SJSA1 (cell line): Measurements from ENCODE around the gene APCDD1L. TPM values are rescaled to one million over a fixed set of nuclear protein-coding genes. Genes with fewer than 3 reads are reported as not detected.
"Not testable (repeated sequence)": the region's sequence is repeated elsewhere in the genome, so short reads cannot be mapped to it uniquely, and the experiment has no call there.

Experiments
- DNase-seq, 2 experiments: peaks; one replicate each; pipeline ENCODE4 v3.0.0-alpha.2; 2015 to 2020; ENCODE audit warnings: low spot score in 2 of 2, low read depth in 1 of 2
- H3K27ac ChIP-seq: fragments of 250-450 bp; sonication (Bioruptor Pico); 2 replicates; pipeline ENCODE4 v1.5.1; 2020; ENCODE audit warnings: mild to moderate bottlenecking, moderate library complexity
- H3K27me3 ChIP-seq: fragments of 250-450 bp; sonication (Bioruptor Pico); replicated peaks from 2 replicates; pipeline ENCODE4 v1.5.1; 2020; ENCODE audit warnings: mild to moderate bottlenecking, moderate library complexity
- H3K36me3 ChIP-seq: fragments of 250-450 bp; sonication (Bioruptor Pico); 2 replicates; pipeline ENCODE4 v1.5.1; 2020; ENCODE audit warnings: mild to moderate bottlenecking
- H3K4me1 ChIP-seq: fragments of 250-450 bp; sonication (Bioruptor Pico); replicated peaks from 2 replicates; pipeline ENCODE4 v1.6.1; 2021; ENCODE audit warnings: mild to moderate bottlenecking
- H3K4me3 ChIP-seq: fragments of 250-450 bp; sonication (Bioruptor Pico); 2 replicates; pipeline ENCODE4 v1.5.1; 2020; ENCODE audit warnings: mild to moderate bottlenecking
- H3K9me3 ChIP-seq: fragments of 250-450 bp; sonication (Bioruptor Pico); replicated peaks from 2 replicates; pipeline ENCODE4 v1.5.1; 2020; ENCODE audit warnings: mild to moderate bottlenecking
- total RNA-seq: library from RNA; depleted of rRNA; stranded (reverse); fragments of >200 nt; shearing (Covaris generic); gene quantifications from 2 replicates; pipeline ENCODE4 v1.2.3, GENCODE V29; 2014

APCDD1L gene
- total RNA-seq, 1 experiment from 2014 or later = 0.24 TPM

GRCh38 chr20:58549231-58550209 lies 34.3 kb upstream of the APCDD1L start:
- no peak overlapping the region for H3K4me3 ChIP-seq
- H3K36me3 ChIP-seq = no peaks in the 10 kb centered on the region
- peak overlapping the region; percentile 57 for H3K27ac ChIP-seq
- H3K4me1 ChIP-seq = peaks cover 64% of the 10 kb centered on the region
- H3K9me3 ChIP-seq = no peaks in the 10 kb centered on the region
- H3K27me3 ChIP-seq = no peaks in the 10 kb centered on the region
- DNase-seq = peak in 1 of 2 experiments; percentile 36

- Histone ChIP-seq H3K27ac (peak overlapping the region; percentile 39), H3K27me3 (no peaks in the 10 kb centered on the region), H3K9me3 (no peaks in the 10 kb centered on the region), H3K36me3 (no peaks in the 10 kb centered on the region), H3K4me3 (no peak overlapping the region), H3K4me1 (peaks cover 58% of the 10 kb centered on the region)
- DNase-seq = peak; percentile 44 to 61
Measured at GRCh38 chr20:58547623-58548475, 32.6 kb upstream of the APCDD1L start.

- H3K4me1 ChIP-seq = peaks cover 64% of the 10 kb centered on the region
- H3K27ac ChIP-seq = peak overlapping the region; percentile 39
- DNase-seq = peak in 1 of 2 experiments; percentile 36
Measured at GRCh38 chr20:58546756-58547622, 31.8 kb upstream of the APCDD1L start.

GRCh38 chr20:58546416-58546711 lies 31.2 kb upstream of the APCDD1L start:
- no peaks in the 10 kb centered on the region for H3K36me3 ChIP-seq
- peak in 1 of 2 experiments; percentile 26 for DNase-seq
- peak overlapping the region; percentile 26 for H3K27ac ChIP-seq
- no peak overlapping the region for H3K4me3 ChIP-seq
- no peaks in the 10 kb centered on the region for H3K27me3 ChIP-seq
- H3K4me1 ChIP-seq = peaks cover 70% of the 10 kb centered on the region
- no peaks in the 10 kb centered on the region for H3K9me3 ChIP-seq

More at GRCh38 chr20:58546756-58547622, 31.8 kb upstream of the APCDD1L start:
- no peaks in the 10 kb centered on the region for H3K36me3 ChIP-seq
- H3K27me3 ChIP-seq = no peaks in the 10 kb centered on the region
- no peaks in the 10 kb centered on the region for H3K9me3 ChIP-seq
- no peak overlapping the region for H3K4me3 ChIP-seq

- Histone ChIP-seq H3K27me3 (no peaks in the 10 kb centered on the region), H3K4me3 (no peak overlapping the region), H3K27ac (peak overlapping the region; percentile 26), H3K36me3 (no peaks in the 10 kb centered on the region), H3K9me3 (no peaks in the 10 kb centered on the region; the same call in 1 of the 2 replicates), H3K4me1 (peaks cover 71% of the 10 kb centered on the region)
- peak in 1 of 2 experiments; percentile 47 for DNase-seq
Measured at GRCh38 chr20:58545565-58546415, 30.6 kb upstream of the APCDD1L start.

GRCh38 chr20:58544891-58545290 lies 29.7 kb upstream of the APCDD1L start:
- peaks cover 62% of the 10 kb centered on the region for H3K4me1 ChIP-seq
- no peak overlapping the region for H3K27ac ChIP-seq
- no peak overlapping the region for H3K4me3 ChIP-seq
- no peaks in the 10 kb centered on the region; the same call in 1 of the 2 replicates for H3K9me3 ChIP-seq
- H3K36me3 ChIP-seq = no peaks in the 10 kb centered on the region
- no peaks in the 10 kb centered on the region for H3K27me3 ChIP-seq
- peak in 1 of 2 experiments; percentile 29 for DNase-seq

- no peaks in the 10 kb centered on the region; the same call in 1 of the 2 replicates for H3K9me3 ChIP-seq
- no peak overlapping the region for H3K27ac ChIP-seq
- peaks cover 56% of the 10 kb centered on the region for H3K4me1 ChIP-seq
- peak in 1 of 2 experiments; percentile 21 for DNase-seq
- H3K27me3 ChIP-seq = no peaks in the 10 kb centered on the region
- no peak overlapping the region for H3K4me3 ChIP-seq
- H3K36me3 ChIP-seq = no peaks in the 10 kb centered on the region
Measured at GRCh38 chr20:58544286-58544685, 29.1 kb upstream of the APCDD1L start.

GRCh38 chr20:58543274-58543673 lies 28.1 kb upstream of the APCDD1L start:
- Histone ChIP-seq H3K4me3 (no peak overlapping the region), H3K27ac (no peak overlapping the region), H3K9me3 (peaks cover 2% of the 10 kb centered on the region; the same call in 1 of the 2 replicates), H3K36me3 (no peaks in the 10 kb centered on the region), H3K4me1 (peaks cover 46% of the 10 kb centered on the region), H3K27me3 (no peaks in the 10 kb centered on the region)
- no peak for DNase-seq

- Histone ChIP-seq H3K27me3 (no peaks in the 10 kb centered on the region), H3K27ac (peak overlapping the region; percentile 56; the same call in 1 of the 2 replicates), H3K4me3 (no peak overlapping the region), H3K4me1 (peaks cover 39% of the 10 kb centered on the region), H3K36me3 (no peaks in the 10 kb centered on the region), H3K9me3 (peaks cover 2% of the 10 kb centered on the region)
- DNase-seq = peak in 1 of 2 experiments; percentile 53
Measured at GRCh38 chr20:58542411-58543095, 27.4 kb upstream of the APCDD1L start.

- not testable (repeated sequence) for H3K9me3 ChIP-seq, H3K36me3 ChIP-seq, H3K4me3 ChIP-seq, H3K27me3 ChIP-seq
- Histone ChIP-seq H3K4me1 (peaks cover 34% of the 10 kb centered on the region), H3K27ac (peak overlapping the region; percentile 68)
- DNase-seq = peak in 1 of 2 experiments; percentile 63
Measured at GRCh38 chr20:58542034-58542410, 26.8 kb upstream of the APCDD1L start.

- Histone ChIP-seq H3K27ac (no peak overlapping the region), H3K27me3 (no peaks in the 10 kb centered on the region), H3K4me1 (peaks cover 15% of the 10 kb centered on the region), H3K36me3 (no peaks in the 10 kb centered on the region), H3K9me3 (peaks cover 2% of the 10 kb centered on the region), H3K4me3 (no peak overlapping the region)
- DNase-seq = no peak
Measured at GRCh38 chr20:58538752-58539151, 23.6 kb upstream of the APCDD1L start.

- Histone ChIP-seq H3K27me3 (no peaks in the 10 kb centered on the region), H3K4me1 (peaks cover 14% of the 10 kb centered on the region), H3K36me3 (no peaks in the 10 kb centered on the region), H3K9me3 (peaks cover 2% of the 10 kb centered on the region), H3K4me3 (no peak overlapping the region), H3K27ac (no peak overlapping the region)
- DNase-seq = no peak
Measured at GRCh38 chr20:58537831-58538230, 22.6 kb upstream of the APCDD1L start.
